Measurements from ENCODE around the gene NLGN2.

NLGN2 gene

GRCh38 chr17:7441266-7441665 lies 33.6 kb downstream of the NLGN2 start:
- Histone ChIP-seq H3K4me1 (ENCODE audit: insufficient read depth, low read length) (peaks cover 9% of the 10 kb centered on the region), H3K9ac (ENCODE audit: low read depth, low read length) (peak overlapping the region; percentile 64), H3K9me3 (ENCODE audit: control insufficient read depth, insufficient read depth, low read length) (no peaks in the 10 kb centered on the region), H3K36me3 (ENCODE audit: insufficient read depth, low read length) (no peaks in the 10 kb centered on the region)

GRCh38 chr17:7442142-7442541 lies 34.5 kb downstream of the NLGN2 start:
- Histone ChIP-seq H3K9ac (ENCODE audit: low read depth, low read length) (no peak overlapping the region), H3K9me3 (ENCODE audit: control insufficient read depth, insufficient read depth, low read length) (no peaks in the 10 kb centered on the region), H3K4me1 (ENCODE audit: insufficient read depth, low read length) (peaks cover 9% of the 10 kb centered on the region), H3K36me3 (ENCODE audit: insufficient read depth, low read length) (no peaks in the 10 kb centered on the region)

GRCh38 chr17:7443499-7444485 lies 36.1 kb downstream of the NLGN2 start:
- no peaks in the 10 kb centered on the region for H3K9me3 ChIP-seq (ENCODE audit: control insufficient read depth, insufficient read depth, low read length)
- H3K36me3 ChIP-seq (ENCODE audit: insufficient read depth, low read length), result no peaks in the 10 kb centered on the region
- H3K4me1 ChIP-seq (ENCODE audit: insufficient read depth, low read length), result peaks cover 8% of the 10 kb centered on the region
- H3K9ac ChIP-seq (ENCODE audit: low read depth, low read length), result no peak overlapping the region

- Histone ChIP-seq H3K4me1 (ENCODE audit: insufficient read depth, low read length) (peaks cover 5% of the 10 kb centered on the region; the same call in 1 of the 2 replicates), H3K9me3 (ENCODE audit: control insufficient read depth, insufficient read depth, low read length) (no peaks in the 10 kb centered on the region), H3K9ac (ENCODE audit: low read depth, low read length) (peak within 1 kb of the TSS; percentile 67), H3K36me3 (ENCODE audit: insufficient read depth, low read length) (no peaks in the 10 kb centered on the region)
Observed at GRCh38 chr17:7444682-7445618, 37.3 kb downstream of the NLGN2 start, which contains the start of gene CHRNB1. Gene CHRNB1 (plus strand): TSS chr17:7445061. CDS start chr17:7445128, 67 bp downstream.

GRCh38 chr17:7445619-7445968 lies 37.9 kb downstream of the NLGN2 start:
- no peaks in the 10 kb centered on the region for H3K9me3 ChIP-seq (ENCODE audit: control insufficient read depth, insufficient read depth, low read length)
- peak overlapping the region; percentile 67 for H3K9ac ChIP-seq (ENCODE audit: low read depth, low read length)
- H3K36me3 ChIP-seq (ENCODE audit: insufficient read depth, low read length), result no peaks in the 10 kb centered on the region
- peaks cover 5% of the 10 kb centered on the region; the same call in 1 of the 2 replicates for H3K4me1 ChIP-seq (ENCODE audit: insufficient read depth, low read length)

- Histone ChIP-seq H3K9me3 (ENCODE audit: control insufficient read depth, insufficient read depth, low read length) (no peaks in the 10 kb centered on the region), H3K36me3 (ENCODE audit: insufficient read depth, low read length) (no peaks in the 10 kb centered on the region), H3K4me1 (ENCODE audit: insufficient read depth, low read length) (0 out of 2 replicates have a peak, but pooled peaks cover 5% of the 10 kb centered on the region), H3K9ac (ENCODE audit: low read depth, low read length) (no peak overlapping the region)
Observed at GRCh38 chr17:7448461-7448860, 40.8 kb downstream of the NLGN2 start.

GRCh38 chr17:7459961-7460545 lies 52.4 kb downstream of the NLGN2 start:
- Histone ChIP-seq H3K4me1 (ENCODE audit: insufficient read depth, low read length) (peaks cover 18% of the 10 kb centered on the region; the same call in 1 of the 2 replicates), H3K36me3 (ENCODE audit: insufficient read depth, low read length) (no peaks in the 10 kb centered on the region), H3K9me3 (ENCODE audit: control insufficient read depth, insufficient read depth, low read length) (no peaks in the 10 kb centered on the region), H3K9ac (ENCODE audit: low read depth, low read length) (no peak overlapping the region)

- no peak overlapping the region; the same call in 1 of the 2 replicates for H3K9ac ChIP-seq (ENCODE audit: low read depth, low read length)
Observed at GRCh38 chr17:7460850-7461660, 53.4 kb downstream of the NLGN2 start.

GRCh38 chr17:7462474-7463371 lies 55.1 kb downstream of the NLGN2 start:
- Histone ChIP-seq H3K9me3 (ENCODE audit: control insufficient read depth, insufficient read depth, low read length) (no peaks in the 10 kb centered on the region), H3K9ac (ENCODE audit: low read depth, low read length) (no peak overlapping the region), H3K36me3 (ENCODE audit: insufficient read depth, low read length) (no peaks in the 10 kb centered on the region), H3K4me1 (ENCODE audit: insufficient read depth, low read length) (peaks cover 18% of the 10 kb centered on the region; the same call in 1 of the 2 replicates)

More at GRCh38 chr17:7460850-7461660, 53.4 kb downstream of the NLGN2 start:
- H3K9me3 ChIP-seq (ENCODE audit: control insufficient read depth, insufficient read depth, low read length), result no peaks in the 10 kb centered on the region
- H3K4me1 ChIP-seq (ENCODE audit: insufficient read depth, low read length), result peaks cover 18% of the 10 kb centered on the region; the same call in 1 of the 2 replicates
- H3K36me3 ChIP-seq (ENCODE audit: insufficient read depth, low read length), result no peaks in the 10 kb centered on the region

GRCh38 chr17:7463372-7463846 lies 55.8 kb downstream of the NLGN2 start:
- no peak overlapping the region for H3K9ac ChIP-seq (ENCODE audit: low read depth, low read length)
- H3K4me1 ChIP-seq (ENCODE audit: insufficient read depth, low read length), result peaks cover 18% of the 10 kb centered on the region; the same call in 1 of the 2 replicates
- no peaks in the 10 kb centered on the region for H3K9me3 ChIP-seq (ENCODE audit: control insufficient read depth, insufficient read depth, low read length)
- H3K36me3 ChIP-seq (ENCODE audit: insufficient read depth, low read length), result no peaks in the 10 kb centered on the region

- Histone ChIP-seq H3K9me3 (ENCODE audit: control insufficient read depth, insufficient read depth, low read length) (no peaks in the 10 kb centered on the region), H3K36me3 (ENCODE audit: insufficient read depth, low read length) (no peaks in the 10 kb centered on the region), H3K4me1 (ENCODE audit: insufficient read depth, low read length) (peaks cover 18% of the 10 kb centered on the region; the same call in 1 of the 2 replicates), H3K9ac (ENCODE audit: low read depth, low read length) (no peak overlapping the region)
Observed at GRCh38 chr17:7464081-7464480, 56.4 kb downstream of the NLGN2 start.

- H3K36me3 ChIP-seq (ENCODE audit: insufficient read depth, low read length), result no peaks in the 10 kb centered on the region
- no peaks in the 10 kb centered on the region for H3K9me3 ChIP-seq (ENCODE audit: control insufficient read depth, insufficient read depth, low read length)
- peaks cover 11% of the 10 kb centered on the region; the same call in 1 of the 2 replicates for H3K4me1 ChIP-seq (ENCODE audit: insufficient read depth, low read length)
- H3K9ac ChIP-seq (ENCODE audit: low read depth, low read length), result no peak overlapping the region
Observed at GRCh38 chr17:7465597-7466275, 58.1 kb downstream of the NLGN2 start.

Measured in ES-I3 (cell line).